ENCODE measurements around the gene IDH1. TPM values are rescaled to one million over a fixed set of nuclear protein-coding genes. Genes with fewer than 3 reads are reported as not detected.

Gene IDH1
- total and polyA plus RNA-seq, 2 of the 4 experiments (the other 2 are of a cell fraction) = 53.5 to 77.1 TPM

GRCh38 chr2:208254118-208254870, 577 bp downstream of the IDH1 start:
- Histone ChIP-seq H2BK5ac (ENCODE audit: low read depth, low read length, poor library complexity, severe bottlenecking) (peak overlapping the region; percentile 22), H3K27me3 (ENCODE audit: control insufficient read depth, insufficient read depth, low read length) (no peaks in the 10 kb centered on the region), H3K23ac (ENCODE audit: low read depth, low read length) (peak overlapping the region; percentile 76), H3K4me3 (ENCODE audit: insufficient read depth, low read depth, low read length) (peak overlapping the region; percentile 75), H4K91ac (ENCODE audit: insufficient read depth, low read depth, low read length) (no peak overlapping the region), H4K20me1 (ENCODE audit: insufficient read depth, low read length) (no peaks in the 10 kb centered on the region), H3K4ac (ENCODE audit: low read depth, low read length) (peak overlapping the region; percentile 59), H3K4me2 (ENCODE audit: low read depth, low read length) (peak overlapping the region; percentile 92), H3K14ac (replicated peaks; ENCODE audit: low read depth, low read length) (peak overlapping the region; percentile 75; the same call in 1 of the 2 replicates), H2BK20ac (ENCODE audit: low read depth, low read length) (no peak overlapping the region), H2AFZ (replicated peaks; ENCODE audit: low read length, poor library complexity) (peak overlapping the region; percentile 91), H3K9me3 (ENCODE audit: control insufficient read depth, insufficient read depth, low read length) (no peaks in the 10 kb centered on the region), H3K79me1 (ENCODE audit: low read depth in 1 of 2, low read length in 2 of 2) (peaks cover 4 to 17% of the 10 kb centered on the region in 2 experiments; a peak in 3 of 4 replicates), H2AK5ac (ENCODE audit: low read depth, low read length) (no peak overlapping the region), H3K4me1 (ENCODE audit: control insufficient read depth, insufficient read depth, low read length) (peaks cover 4% of the 10 kb centered on the region), H3K56ac (ENCODE audit: extremely low read depth, insufficient read depth, low read length) (peak overlapping the region; percentile 45; the same call in 1 of the 2 replicates), H3K27ac (ENCODE audit: insufficient read depth, low read length) (peak overlapping the region; percentile 46), H3K9ac (ENCODE audit: low read depth, low read length) (peak overlapping the region; percentile 68), H4K5ac (ENCODE audit: low read depth, low read length) (peak overlapping the region; percentile 14; the same call in 1 of the 2 replicates), H2BK15ac (ENCODE audit: low read depth, low read length) (no peak overlapping the region), H4K8ac (ENCODE audit: low read depth in 2 of 2, low read length in 2 of 2) (peak overlapping the region in 1 of 2 experiments; percentile 16; a peak in 2 of 4 replicates), H2AK9ac (replicated peaks; ENCODE audit: low read depth, low read length, poor library complexity) (peak overlapping the region; percentile 67), H2BK120ac (ENCODE audit: low read depth, low read length) (no peak overlapping the region), H3K9me1 (ENCODE audit: insufficient read depth, low read length) (peaks cover 5% of the 10 kb centered on the region; the same call in 1 of the 2 replicates), H3K18ac (ENCODE audit: low read depth, low read length) (peak overlapping the region; percentile 13; the same call in 1 of the 2 replicates), H3K36me3 (ENCODE audit: control insufficient read depth, insufficient read depth, low read length) (peaks cover 5% of the 10 kb centered on the region; the same call in 1 of the 2 replicates)
- DNase-seq (peak; percentile 66), ATAC-seq (ENCODE audit: low read depth) (peak; percentile 66)
- 0% methylated on average over 25 of the region's 36 CpGs; no CpG with 5 or more reads in 1 of the 2 experiments for WGBS, 2 experiments (ENCODE audit: extremely low coverage in 2 of 2, insufficient read length in 1 of 2)
- no TSS peak for BruUV-seq (replicated peaks)
- peak; percentile 42; the same call in 1 of the 2 replicates for TF ChIP-seq MAZ (IDR thresholded peaks at IDR 0.05; ENCODE audit: borderline replicate concordance, low read depth, low read length)
- peak; percentile 70 for TF ChIP-seq CTCF (conservative IDR thresholded peaks at IDR 0.05; ENCODE audit: low read depth, low read length)
- peak; percentile 38 for TF ChIP-seq SMC3 (IDR thresholded peaks at IDR 0.05; ENCODE audit: low read depth, low read length)
- TF ChIP-seq FOS (IDR thresholded peaks at IDR 0.05; ENCODE audit: low read depth, low read length) = no peak
- TF ChIP-seq CHD1 (IDR thresholded peaks at IDR 0.05; ENCODE audit: low read depth, low read length) = no peak
- peak; percentile 30 for TF ChIP-seq RAD21 (IDR thresholded peaks at IDR 0.05; ENCODE audit: low read length)
- peak; percentile 61; the same call in 1 of the 2 replicates for TF ChIP-seq MXI1 (IDR thresholded peaks at IDR 0.05; ENCODE audit: borderline replicate concordance, low read depth, low read length)
- peak; percentile 83 for TF ChIP-seq BHLHE40 (IDR thresholded peaks at IDR 0.05; ENCODE audit: low read depth, low read length)
- peak; percentile 93 for TF ChIP-seq CEBPB (IDR thresholded peaks at IDR 0.05; ENCODE audit: low read depth, low read length)
- ChIA-PET POLR2A (ENCODE audit: unreplicated experiment) (interaction anchor here (0.6 to 0.8 kb wide), 2 partner anchors 13 to 1730 kb away, joined by 3 to 9 read pairs; no protein-coding TSS in a partner anchor), CTCF (interaction anchor here (0.6 to 2.4 kb wide), 6 partner anchors 9 to 79 kb away, joined by 3 to 11 read pairs (median 4); no protein-coding TSS in a partner anchor)
- in situ Hi-C loops (cut with MboI; ENCODE audit: low sequenced_read_pairs) = loop anchor here (25.0 kb wide), 1 partner anchor 517 kb away; no protein-coding TSS in a partner anchor
- dilution Hi-C loops (cut with HindIII; ENCODE audit: low sequenced_read_pairs, unreplicated experiment) = no loop called here
- intact Hi-C loops (cut with micrococcal nuclease) = loop anchor here (2.0 kb wide), 1 partner anchor 507 kb away; no protein-coding TSS in a partner anchor

Data from IMR-90 (cell line).